ENCODE data around the gene SEMA4A.

Gene SEMA4A

GRCh38 chr1:156112276-156113137 is 40.9 kb upstream of the SEMA4A start:
- H3K9ac ChIP-seq = no peak overlapping the region
- no peaks in the 10 kb centered on the region for H3K27me3 ChIP-seq (ENCODE audit: insufficient read depth, low read depth)
- H3K27ac ChIP-seq = no peak overlapping the region
- H2AFZ ChIP-seq (ENCODE audit: low read depth) = no peak overlapping the region
- peaks cover 30% of the 10 kb centered on the region for H3K79me2 ChIP-seq (ENCODE audit: insufficient read depth, low read depth)
- no peaks in the 10 kb centered on the region for H4K20me1 ChIP-seq (ENCODE audit: insufficient read depth)
- H3K36me3 ChIP-seq (ENCODE audit: insufficient read depth) = no peaks in the 10 kb centered on the region
- H3K4me2 ChIP-seq = no peak overlapping the region
- no peak for TF ChIP-seq CTCF (conservative IDR thresholded peaks at IDR 0.05; ENCODE audit: low read depth, low read length)
- peaks cover 39% of the 10 kb centered on the region for H3K4me1 ChIP-seq (ENCODE audit: low read depth, poor library complexity, severe bottlenecking)
- H3K4me3 ChIP-seq (IDR thresholded peaks at IDR 0.05; ENCODE audit: insufficient read depth, low read depth, low read length) = no peak overlapping the region

- peaks cover 39% of the 10 kb centered on the region for H3K79me2 ChIP-seq (ENCODE audit: insufficient read depth, low read depth)
- H3K4me2 ChIP-seq = peak overlapping the region; percentile 91
- no peak for TF ChIP-seq CTCF (conservative IDR thresholded peaks at IDR 0.05; ENCODE audit: low read depth, low read length)
- peak overlapping the region; percentile 85; the same call in 1 of the 2 replicates for H3K9ac ChIP-seq
- H2AFZ ChIP-seq (ENCODE audit: low read depth) = peak overlapping the region; percentile 90; the same call in 1 of the 2 replicates
- no peak overlapping the region for H3K4me3 ChIP-seq (IDR thresholded peaks at IDR 0.05; ENCODE audit: insufficient read depth, low read depth, low read length)
- H4K20me1 ChIP-seq (ENCODE audit: insufficient read depth) = no peaks in the 10 kb centered on the region
- no peaks in the 10 kb centered on the region for H3K36me3 ChIP-seq (ENCODE audit: insufficient read depth)
- H3K27me3 ChIP-seq (ENCODE audit: insufficient read depth, low read depth) = no peaks in the 10 kb centered on the region
- peaks cover 41% of the 10 kb centered on the region for H3K4me1 ChIP-seq (ENCODE audit: low read depth, poor library complexity, severe bottlenecking)
- H3K27ac ChIP-seq = peak overlapping the region; percentile 53
These were observed 40.0 kb upstream of the SEMA4A start for GRCh38 chr1:156113282-156113950.

- H4K20me1 ChIP-seq (ENCODE audit: insufficient read depth) = no peaks in the 10 kb centered on the region
- H3K4me3 ChIP-seq (IDR thresholded peaks at IDR 0.05; ENCODE audit: insufficient read depth, low read depth, low read length) = peak within 1 kb of the TSS; percentile 99
- peak within 1 kb of the TSS; percentile 90 for H2AFZ ChIP-seq (ENCODE audit: low read depth)
- TF ChIP-seq CTCF (conservative IDR thresholded peaks at IDR 0.05; ENCODE audit: low read depth, low read length) = peak; percentile 15; the same call in 1 of the 2 replicates
- H3K27ac ChIP-seq = peak within 1 kb of the TSS; percentile 53
- no peaks in the 10 kb centered on the region for H3K36me3 ChIP-seq (ENCODE audit: insufficient read depth)
- H3K27me3 ChIP-seq (ENCODE audit: insufficient read depth, low read depth) = no peaks in the 10 kb centered on the region
- peaks cover 48% of the 10 kb centered on the region for H3K79me2 ChIP-seq (ENCODE audit: insufficient read depth, low read depth)
- H3K4me1 ChIP-seq (ENCODE audit: low read depth, poor library complexity, severe bottlenecking) = peaks cover 50% of the 10 kb centered on the region
- H3K4me2 ChIP-seq = peak within 1 kb of the TSS; percentile 91
- peak within 1 kb of the TSS; percentile 85 for H3K9ac ChIP-seq
These were observed 39.1 kb upstream of the SEMA4A start, which contains the start of gene LMNA for GRCh38 chr1:156114101-156114918. TSS of gene LMNA (plus strand) at chr1:156114711. CDS start at chr1:156114919, 208 bp downstream.

GRCh38 chr1:156114919-156115513 is 38.4 kb upstream of the SEMA4A start:
- TF ChIP-seq CTCF (conservative IDR thresholded peaks at IDR 0.05; ENCODE audit: low read depth, low read length) = 0 out of 2 replicates have a peak, but pooled peaks have one; percentile 7
- peak overlapping the region; percentile 99 for H3K4me3 ChIP-seq (IDR thresholded peaks at IDR 0.05; ENCODE audit: insufficient read depth, low read depth, low read length)
- H4K20me1 ChIP-seq (ENCODE audit: insufficient read depth) = no peaks in the 10 kb centered on the region
- H3K9ac ChIP-seq = peak overlapping the region; percentile 85
- H3K27me3 ChIP-seq (ENCODE audit: insufficient read depth, low read depth) = no peaks in the 10 kb centered on the region
- H3K36me3 ChIP-seq (ENCODE audit: insufficient read depth) = no peaks in the 10 kb centered on the region
- peak overlapping the region; percentile 91 for H3K4me2 ChIP-seq
- peaks cover 53% of the 10 kb centered on the region for H3K79me2 ChIP-seq (ENCODE audit: insufficient read depth, low read depth)
- peak overlapping the region; percentile 53 for H3K27ac ChIP-seq
- peak overlapping the region; percentile 90 for H2AFZ ChIP-seq (ENCODE audit: low read depth)
- peaks cover 57% of the 10 kb centered on the region for H3K4me1 ChIP-seq (ENCODE audit: low read depth, poor library complexity, severe bottlenecking)
